ENCODE results near the gene GRIP2. TPM values are rescaled to one million over a fixed set of nuclear protein-coding genes. Genes with fewer than 3 reads are reported as not detected.

Gene GRIP2
- total RNA-seq, 3 donors from 2014 or later (not counting 1 experiment from before 2014, with no cell fraction given), result not detected

DNA sequence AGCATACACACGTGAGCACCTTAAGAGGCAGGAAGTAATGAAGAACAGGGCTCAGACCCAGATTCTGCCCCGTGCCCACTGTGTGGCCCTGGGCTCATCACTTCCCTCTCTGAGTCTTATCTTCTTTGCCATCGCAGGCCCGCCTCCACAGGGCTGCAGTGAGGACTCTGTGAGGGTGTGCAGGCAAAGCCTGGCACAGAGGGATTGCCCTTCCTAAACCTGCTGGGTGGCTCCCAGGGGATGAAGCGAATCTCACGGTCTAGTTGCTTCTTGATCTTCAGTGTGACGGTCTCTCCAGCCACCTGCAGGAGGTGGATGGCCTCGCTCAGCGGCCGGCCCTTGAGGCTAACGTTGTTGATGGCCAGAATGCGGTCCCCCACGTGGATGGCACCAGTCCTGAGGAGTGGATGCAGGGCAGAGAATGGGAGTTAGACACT, 32.8 kb downstream of the GRIP2 start:
- intact Hi-C loops (cut with micrococcal nuclease), result no loop called here
- ATAC-seq (no peak), DNase-seq (no peak)
- H3K9me3 Mint-ChIP-seq, result peaks cover 4 to 5% of the 10 kb centered on the region in 2 donors
- no peaks in the 10 kb centered on the region for H3K27me3 ChIP-seq (ENCODE audit: control insufficient read depth, insufficient read depth, low read length)
- peaks cover 10% of the 10 kb centered on the region for H3K36me3 Mint-ChIP-seq
- TF ChIP-seq, protein P1, sequence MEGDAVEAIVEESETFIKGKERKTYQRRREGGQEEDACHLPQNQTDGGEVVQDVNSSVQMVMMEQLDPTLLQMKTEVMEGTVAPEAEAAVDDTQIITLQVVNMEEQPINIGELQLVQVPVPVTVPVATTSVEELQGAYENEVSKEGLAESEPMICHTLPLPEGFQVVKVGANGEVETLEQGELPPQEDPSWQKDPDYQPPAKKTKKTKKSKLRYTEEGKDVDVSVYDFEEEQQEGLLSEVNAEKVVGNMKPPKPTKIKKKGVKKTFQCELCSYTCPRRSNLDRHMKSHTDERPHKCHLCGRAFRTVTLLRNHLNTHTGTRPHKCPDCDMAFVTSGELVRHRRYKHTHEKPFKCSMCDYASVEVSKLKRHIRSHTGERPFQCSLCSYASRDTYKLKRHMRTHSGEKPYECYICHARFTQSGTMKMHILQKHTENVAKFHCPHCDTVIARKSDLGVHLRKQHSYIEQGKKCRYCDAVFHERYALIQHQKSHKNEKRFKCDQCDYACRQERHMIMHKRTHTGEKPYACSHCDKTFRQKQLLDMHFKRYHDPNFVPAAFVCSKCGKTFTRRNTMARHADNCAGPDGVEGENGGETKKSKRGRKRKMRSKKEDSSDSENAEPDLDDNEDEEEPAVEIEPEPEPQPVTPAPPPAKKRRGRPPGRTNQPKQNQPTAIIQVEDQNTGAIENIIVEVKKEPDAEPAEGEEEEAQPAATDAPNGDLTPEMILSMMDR (IDR thresholded peaks at IDR 0.05), result no peak
- no peak overlapping the region for H3K4me3 ChIP-seq (ENCODE audit: low read length)
- no peak overlapping the region for H3K27ac Mint-ChIP-seq
- H3K27me3 Mint-ChIP-seq (ENCODE audit: low read depth in 2 of 2), result peaks cover 5 to 12% of the 10 kb centered on the region in 2 donors
- H3K36me3 ChIP-seq (ENCODE audit: control insufficient read depth, insufficient read depth, low read length), result no peaks in the 10 kb centered on the region
- no peaks in the 10 kb centered on the region for H3K9me3 ChIP-seq (ENCODE audit: control insufficient read depth, insufficient read depth, low read length)
- WGBS (ENCODE audit: insufficient coverage), result 70% methylated on average over 13 of the region's 13 CpGs
- H3K4me1 ChIP-seq (ENCODE audit: control insufficient read depth, insufficient read depth, low read length), result peaks cover 3% of the 10 kb centered on the region
- no peak overlapping the region for H3K27ac ChIP-seq (ENCODE audit: low read length)
- no peak overlapping the region for H3K4me3 Mint-ChIP-seq
- peaks cover 0 to 13% of the 10 kb centered on the region in 2 donors for H3K4me1 Mint-ChIP-seq

DNA sequence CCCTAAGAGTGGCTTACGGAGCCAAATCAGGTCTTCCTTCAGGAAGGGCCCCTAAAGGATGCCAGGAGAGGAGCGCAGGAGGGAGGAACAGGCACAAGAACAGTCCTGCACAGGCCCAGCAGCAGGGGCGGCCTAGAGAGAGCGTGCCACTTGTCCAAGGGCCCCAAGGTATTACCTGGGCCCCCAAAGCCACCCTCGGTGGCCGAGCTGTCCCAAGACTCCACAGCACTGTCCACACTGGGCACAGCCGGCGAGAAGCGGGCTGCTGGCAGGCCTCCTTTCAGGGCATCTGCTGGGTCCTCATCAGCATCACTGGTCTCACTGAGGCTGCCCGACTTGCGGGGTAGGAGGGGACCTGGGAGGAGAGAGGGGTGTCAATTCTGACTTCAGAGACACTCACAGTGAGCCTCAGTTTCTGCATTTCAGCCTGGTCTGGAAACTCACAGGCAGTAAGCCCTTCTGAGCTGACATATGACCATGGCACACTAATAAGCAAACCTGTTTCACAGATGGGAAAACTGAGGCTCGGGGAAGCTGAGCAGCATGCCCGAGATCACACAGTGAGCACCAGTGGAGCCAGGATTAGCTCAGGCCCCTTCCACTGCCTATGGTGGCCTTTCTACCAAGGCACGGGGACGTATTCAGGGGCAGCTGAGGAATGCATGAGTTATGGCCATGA, 33.4 kb downstream of the GRIP2 start:
- Histone ChIP-seq H3K27ac (ENCODE audit: low read length) (no peak overlapping the region), H3K27me3 (ENCODE audit: control insufficient read depth, insufficient read depth, low read length) (no peaks in the 10 kb centered on the region), H3K36me3 (ENCODE audit: control insufficient read depth, insufficient read depth, low read length) (no peaks in the 10 kb centered on the region), H3K4me1 (ENCODE audit: control insufficient read depth, insufficient read depth, low read length) (peaks cover 3% of the 10 kb centered on the region), H3K4me3 (ENCODE audit: low read length) (no peak overlapping the region), H3K9me3 (ENCODE audit: control insufficient read depth, insufficient read depth, low read length) (no peaks in the 10 kb centered on the region)
- intact Hi-C loops (cut with micrococcal nuclease), result no loop called here
- 82% methylated on average over 15 of the region's 15 CpGs for WGBS (ENCODE audit: insufficient coverage)
- Mint-ChIP-seq H3K4me3 (no peak overlapping the region), H3K9me3 (peaks cover 5 to 7% of the 10 kb centered on the region in 2 donors), H3K4me1 (peaks cover 0 to 13% of the 10 kb centered on the region in 2 donors), H3K27me3 (ENCODE audit: low read depth in 2 of 2) (peaks cover 5 to 14% of the 10 kb centered on the region in 2 donors), H3K36me3 (peaks cover 16% of the 10 kb centered on the region), H3K27ac (no peak overlapping the region)
- no peak for DNase-seq
- no peak for ATAC-seq
- TF ChIP-seq, protein P1 (IDR thresholded peaks at IDR 0.05), result no peak

DNA sequence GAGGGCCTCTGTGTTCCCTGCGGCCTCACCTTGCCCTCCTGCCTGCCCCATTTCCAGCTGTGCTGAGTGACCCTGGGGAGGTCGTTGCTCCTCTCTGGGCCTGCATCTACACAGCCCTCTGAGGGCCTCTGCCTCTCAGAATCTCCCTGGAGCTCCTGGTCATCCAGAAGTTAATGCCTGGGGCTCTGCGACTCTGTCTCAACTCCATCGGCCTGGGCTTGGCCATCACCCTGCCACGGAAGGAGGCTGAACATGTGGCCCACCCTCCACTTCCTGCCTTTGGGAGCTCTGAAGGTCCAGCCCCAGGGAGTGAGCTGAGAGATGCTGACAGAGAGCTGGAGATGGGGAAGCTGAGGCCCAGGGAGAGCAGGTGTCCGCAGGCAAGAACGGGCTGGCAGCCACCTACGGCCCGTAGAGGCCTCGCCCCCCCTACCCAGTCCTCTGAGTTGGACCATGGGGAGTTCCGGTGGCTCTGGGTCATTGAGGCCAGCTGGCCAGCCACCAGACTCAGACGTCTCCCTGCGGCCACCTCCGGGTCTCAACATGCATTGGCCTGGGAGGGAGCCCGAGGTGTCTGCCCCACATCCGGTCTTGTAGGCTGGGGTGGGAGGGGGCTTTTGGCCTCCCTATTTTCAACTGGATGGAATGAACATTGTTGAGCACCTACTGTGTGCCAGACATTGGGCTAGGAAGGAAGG, 34.2 kb downstream of the GRIP2 start:
- ATAC-seq, result no peak
- Mint-ChIP-seq H3K36me3 (peaks cover 23% of the 10 kb centered on the region), H3K27me3 (ENCODE audit: low read depth in 2 of 2) (peaks cover 5 to 14% of the 10 kb centered on the region in 2 donors), H3K4me3 (no peak overlapping the region), H3K4me1 (peaks cover 0 to 13% of the 10 kb centered on the region in 2 donors), H3K9me3 (peaks cover 5 to 9% of the 10 kb centered on the region in 2 donors), H3K27ac (no peak overlapping the region)
- no peaks in the 10 kb centered on the region for H3K27me3 ChIP-seq (ENCODE audit: control insufficient read depth, insufficient read depth, low read length)
- H3K27ac ChIP-seq (ENCODE audit: low read length), result no peak overlapping the region
- no peaks in the 10 kb centered on the region for H3K36me3 ChIP-seq (ENCODE audit: control insufficient read depth, insufficient read depth, low read length)
- no peak for DNase-seq
- H3K9me3 ChIP-seq (ENCODE audit: control insufficient read depth, insufficient read depth, low read length), result no peaks in the 10 kb centered on the region
- no peak overlapping the region for H3K4me3 ChIP-seq (ENCODE audit: low read length)
- 85% methylated on average over 16 of the region's 16 CpGs for WGBS (ENCODE audit: insufficient coverage)
- TF ChIP-seq, protein P1 (IDR thresholded peaks at IDR 0.05), result no peak
- peaks cover 3% of the 10 kb centered on the region for H3K4me1 ChIP-seq (ENCODE audit: control insufficient read depth, insufficient read depth, low read length)
- intact Hi-C loops (cut with micrococcal nuclease), result no loop called here

All from natural killer cell (primary cell).